ENCODE results near the gene GPRIN1. TPM values are rescaled to one million over a fixed set of nuclear protein-coding genes. Genes with fewer than 3 reads are reported as not detected.

The GPRIN1 gene
- total RNA-seq = 0.18 TPM

GRCh38 chr5:176609724-176610434 is at the start of gene GPRIN1:
Gene GPRIN1, minus strand, starts transcription at chr5:176610156. Its CDS starts 10,322 bp downstream, at chr5:176599834.
- ATAC-seq (peak; percentile 85), DNase-seq (ENCODE audit: low spot score) (peak; percentile 56)

- ATAC-seq = no peak
- no peak for DNase-seq (ENCODE audit: low spot score)
These were observed 49.5 kb upstream of the GPRIN1 start for GRCh38 chr5:176659512-176659839.

GRCh38 chr5:176658817-176659511 is 49.0 kb upstream of the GPRIN1 start:
- ATAC-seq (peak; percentile 65), DNase-seq (ENCODE audit: low spot score) (no peak)

- ATAC-seq (peak; percentile 87), DNase-seq (ENCODE audit: low spot score) (peak; percentile 68)
These were observed 48.1 kb upstream of the GPRIN1 start for GRCh38 chr5:176658007-176658599.

- ATAC-seq (no peak), DNase-seq (ENCODE audit: low spot score) (no peak)
These were observed 46.6 kb upstream of the GPRIN1 start for GRCh38 chr5:176656467-176656990.

GRCh38 chr5:176654856-176655255 is 44.9 kb upstream of the GPRIN1 start:
- ATAC-seq (no peak), DNase-seq (ENCODE audit: low spot score) (no peak)

- ATAC-seq (no peak), DNase-seq (ENCODE audit: low spot score) (no peak)
These were observed 43.7 kb upstream of the GPRIN1 start for GRCh38 chr5:176653401-176654385.

- DNase-seq (ENCODE audit: low spot score) (no peak), ATAC-seq (no peak)
These were observed 42.2 kb upstream of the GPRIN1 start for GRCh38 chr5:176652136-176652535.

GRCh38 chr5:176651472-176651980 is 41.6 kb upstream of the GPRIN1 start:
- no peak for ATAC-seq
- no peak for DNase-seq (ENCODE audit: low spot score)

GRCh38 chr5:176650354-176650884 is 40.5 kb upstream of the GPRIN1 start:
- ATAC-seq (no peak), DNase-seq (ENCODE audit: low spot score) (no peak)

- DNase-seq (ENCODE audit: low spot score) (no peak), ATAC-seq (no peak)
These were observed 38.7 kb upstream of the GPRIN1 start for GRCh38 chr5:176648474-176649194.

GRCh38 chr5:176647843-176648473 is 38.0 kb upstream of the GPRIN1 start:
- ATAC-seq = no peak
- DNase-seq (ENCODE audit: low spot score) = peak; percentile 71

- ATAC-seq = peak; percentile 94
- DNase-seq (ENCODE audit: low spot score) = peak; percentile 100
These were observed 37.3 kb upstream of the GPRIN1 start, which contains the start of gene TSPAN17 for GRCh38 chr5:176647030-176647842. Gene TSPAN17, plus strand, starts transcription at chr5:176647484. Its CDS starts 132 bp downstream, at chr5:176647616.

- DNase-seq (ENCODE audit: low spot score) (no peak), ATAC-seq (no peak)
These were observed 36.7 kb upstream of the GPRIN1 start for GRCh38 chr5:176646707-176647029.

GRCh38 chr5:176646049-176646706 is 36.2 kb upstream of the GPRIN1 start:
- DNase-seq (ENCODE audit: low spot score) (no peak), ATAC-seq (no peak)

- no peak for ATAC-seq
- no peak for DNase-seq (ENCODE audit: low spot score)
These were observed 35.1 kb upstream of the GPRIN1 start for GRCh38 chr5:176644878-176645670.

GRCh38 chr5:176644294-176644693 is 34.3 kb upstream of the GPRIN1 start:
- DNase-seq (ENCODE audit: low spot score) (no peak), ATAC-seq (no peak)

All from left lobe of liver (tissue), 2 donors.